IPS-NIHi11 (cell line): Measurements from ENCODE around the gene MTFR1L.

ENCODE experiments used
- DNase-seq: peaks from one replicate; pipeline ENCODE4 v3.0.0; 2012; ENCODE audit warnings: mixed read lengths, low spot score

The MTFR1L gene

DNA sequence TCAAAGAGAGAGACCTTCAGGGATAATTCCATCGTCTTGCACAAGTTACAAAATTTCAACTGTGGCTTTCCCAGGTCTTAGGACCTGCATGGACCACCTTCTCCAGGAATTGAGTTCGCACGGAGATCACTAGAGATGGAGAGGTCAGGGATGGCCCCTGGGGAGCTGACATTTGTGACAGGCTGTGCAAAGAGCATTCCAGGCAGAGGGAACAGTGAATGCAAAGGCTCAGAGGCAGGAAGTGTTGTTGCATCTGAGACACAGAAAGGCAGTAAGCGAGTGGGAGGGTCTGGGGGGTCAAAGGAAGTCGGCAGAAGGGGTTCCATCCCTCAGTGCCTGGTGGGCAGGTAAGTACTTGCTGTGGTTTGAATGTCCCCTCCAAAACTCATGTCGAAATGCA, 29.3 kb upstream of the MTFR1L start:
- no peak for DNase-seq

DNA sequence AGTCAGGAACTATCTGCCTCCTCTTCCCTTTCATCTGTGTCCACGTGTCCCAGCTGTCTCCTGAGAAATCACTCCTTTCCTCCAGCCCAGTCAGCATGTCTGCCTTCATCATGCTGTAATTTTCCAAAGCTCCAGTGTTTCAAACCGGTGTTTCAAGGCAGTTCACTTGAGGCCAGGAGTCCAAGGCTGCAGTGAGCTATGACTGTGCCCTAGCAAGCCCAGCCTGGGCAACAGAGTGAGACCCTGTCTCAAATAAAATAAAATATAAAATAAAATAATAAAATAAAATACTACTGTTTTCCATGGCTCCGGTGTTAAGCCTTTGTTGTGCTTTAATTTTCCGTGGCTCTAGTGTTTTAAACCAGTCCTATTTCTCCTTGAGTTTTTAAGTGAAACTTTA, 27.6 kb upstream of the MTFR1L start:
- DNase-seq: no peak

DNA sequence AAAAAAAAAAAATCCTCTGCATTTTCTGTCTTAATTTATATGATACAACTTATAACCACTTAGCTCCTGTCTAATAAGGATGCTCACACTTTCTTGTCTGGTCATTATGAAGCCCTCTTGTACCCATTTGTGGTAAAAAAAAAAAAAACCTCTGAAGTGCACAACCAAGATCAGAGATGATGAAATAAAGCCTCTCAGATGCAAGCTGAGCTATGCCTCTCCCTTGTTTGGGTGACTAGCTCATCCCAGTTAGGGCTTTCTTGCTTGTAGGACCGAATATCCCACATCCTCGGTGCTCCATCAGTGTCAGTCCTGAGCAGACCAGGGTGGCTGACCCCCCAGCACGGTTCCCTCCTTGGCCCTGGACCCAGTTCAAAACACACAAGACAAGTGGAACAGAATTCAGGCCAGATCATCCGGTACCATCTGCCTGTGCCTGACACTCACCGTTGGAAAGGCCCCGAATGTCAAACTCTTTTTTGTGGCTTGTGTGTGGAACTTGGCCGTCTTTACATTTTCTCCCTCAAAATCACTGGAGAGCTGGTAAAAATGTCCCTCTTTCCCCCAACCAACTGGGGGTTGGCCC, 26.1 kb upstream of the MTFR1L start:
- DNase-seq: no peak

DNA sequence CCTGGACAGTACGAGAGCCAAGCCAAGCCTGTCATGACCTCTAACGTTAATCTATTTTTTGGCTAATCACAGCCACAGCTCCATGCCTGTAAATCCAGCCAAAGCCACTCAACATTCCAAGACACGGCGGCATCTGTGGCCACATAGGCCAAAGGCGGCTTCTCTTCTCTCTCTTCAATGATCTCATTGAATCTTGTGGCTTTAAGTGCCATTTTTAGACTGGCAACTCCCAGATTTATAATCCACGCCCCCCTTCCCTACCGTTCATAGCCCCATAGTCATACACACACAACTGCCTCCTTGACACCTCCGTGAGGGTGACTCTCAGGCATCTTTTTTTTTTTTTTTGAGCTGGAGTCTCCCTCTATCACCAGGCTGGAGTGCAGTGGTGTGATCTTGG, 25.4 kb upstream of the MTFR1L start:
- no peak for DNase-seq

DNA sequence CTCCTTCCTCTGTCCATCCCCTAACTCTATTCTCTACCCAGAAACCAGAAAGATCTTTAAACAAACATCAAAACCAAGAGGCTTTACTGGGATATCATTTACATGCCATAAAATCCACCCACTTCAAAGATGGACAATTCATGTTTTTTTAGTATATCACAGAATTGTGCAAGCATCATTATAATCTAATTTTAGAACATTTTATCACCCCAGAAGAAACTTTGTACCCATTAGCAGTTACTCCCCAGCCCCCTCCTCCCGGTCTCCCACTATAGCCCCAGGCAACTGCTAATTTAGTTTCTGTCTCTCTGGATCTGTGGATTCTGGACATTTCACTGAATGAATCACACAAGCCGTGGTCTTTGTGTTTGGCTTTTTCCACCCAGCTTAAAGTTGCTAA, 24.5 kb upstream of the MTFR1L start:
- no peak for DNase-seq

DNA sequence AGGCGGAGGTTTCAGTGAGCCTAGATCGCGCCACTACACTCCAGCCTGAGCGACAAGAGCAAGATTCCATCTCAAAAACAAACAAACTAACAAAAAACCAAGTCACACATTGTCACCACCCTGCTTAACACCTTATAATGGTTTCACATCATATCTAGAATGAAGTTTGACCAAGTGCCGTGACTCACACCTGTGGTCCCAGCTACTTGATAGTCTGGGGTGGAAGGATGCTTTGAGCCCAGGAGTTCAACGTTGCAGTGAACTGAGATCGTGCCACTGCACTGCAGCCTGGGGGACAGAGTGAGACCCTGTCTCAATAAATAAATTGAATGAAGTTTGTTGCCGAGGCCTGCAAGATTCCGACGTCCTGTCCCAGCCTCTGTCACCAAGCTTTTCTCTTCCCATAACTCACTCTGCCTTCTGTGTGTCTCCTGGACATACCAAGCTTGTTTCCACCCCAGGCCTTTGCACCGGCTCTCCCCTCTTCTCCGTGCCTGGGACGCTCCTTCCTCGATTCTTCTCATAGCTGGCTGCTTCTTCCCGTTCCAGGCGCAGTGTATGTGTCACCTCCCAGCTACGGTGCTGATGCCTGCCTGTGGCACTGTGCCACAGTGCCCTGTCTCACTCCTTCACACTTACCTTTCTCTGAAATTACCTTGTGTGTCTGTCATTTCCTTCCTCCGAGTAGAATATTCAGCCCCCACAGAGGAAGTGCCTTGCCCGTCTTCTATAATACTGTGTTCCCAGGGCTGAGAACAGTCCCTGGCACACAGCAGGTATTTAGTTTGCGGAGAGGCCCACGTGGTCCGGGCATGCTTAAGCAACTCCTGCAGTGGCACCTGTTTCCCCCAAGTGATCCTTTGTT, 23.6 kb upstream of the MTFR1L start:
- no peak for DNase-seq

DNA sequence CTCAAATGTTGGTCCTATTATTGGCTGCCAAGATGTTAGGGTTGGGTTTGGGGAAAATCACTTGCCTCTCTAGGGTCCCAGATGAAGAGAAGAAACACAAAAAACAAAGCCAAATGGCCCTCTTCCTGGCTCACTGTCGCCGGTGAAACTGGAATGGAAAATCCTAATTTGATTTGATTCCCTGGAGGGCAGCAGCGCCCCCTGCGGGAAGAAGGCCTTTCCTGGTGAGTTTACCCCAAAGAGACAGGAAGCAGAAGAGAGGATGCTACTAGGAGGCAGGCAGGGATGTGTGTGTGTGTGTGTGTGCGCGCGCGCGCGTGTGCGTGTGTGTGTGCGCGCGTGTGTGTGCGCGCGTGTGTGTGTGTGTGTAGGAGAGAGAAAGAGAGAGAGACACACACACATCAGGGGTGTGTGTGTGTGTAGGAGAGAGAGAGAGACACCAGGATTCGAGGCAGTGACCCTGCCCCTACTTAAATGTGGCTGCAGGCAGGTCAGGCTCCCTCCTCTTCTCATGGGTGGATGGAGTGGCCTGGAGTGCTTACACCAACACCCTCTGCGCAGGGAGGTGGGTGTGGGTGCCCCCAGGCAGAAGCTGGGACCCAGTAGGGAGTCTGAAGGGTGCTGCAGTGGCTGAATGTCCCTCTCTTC, 22.8 kb upstream of the MTFR1L start:
- DNase-seq: peak; percentile 80

DNA sequence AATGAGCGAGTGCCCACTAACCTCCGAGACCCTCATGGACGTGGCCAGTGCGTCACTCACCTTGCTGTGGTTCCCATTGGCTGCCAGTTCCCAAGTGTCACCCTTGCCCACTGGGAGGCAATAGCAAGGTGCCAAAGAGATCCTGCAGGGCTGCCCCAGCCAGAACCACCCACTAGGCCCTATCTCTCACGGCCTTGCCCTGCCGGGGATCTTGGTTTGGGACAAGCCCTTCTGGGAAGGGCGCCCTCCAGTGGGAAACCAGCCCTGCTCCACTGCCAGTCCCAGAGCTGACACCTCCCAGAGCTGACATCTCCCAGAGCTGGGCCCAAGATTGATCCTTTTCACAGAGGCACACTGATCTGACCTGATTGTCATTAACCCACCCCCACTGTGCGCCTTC, 21.8 kb upstream of the MTFR1L start:
- peak; percentile 81 for DNase-seq

DNA sequence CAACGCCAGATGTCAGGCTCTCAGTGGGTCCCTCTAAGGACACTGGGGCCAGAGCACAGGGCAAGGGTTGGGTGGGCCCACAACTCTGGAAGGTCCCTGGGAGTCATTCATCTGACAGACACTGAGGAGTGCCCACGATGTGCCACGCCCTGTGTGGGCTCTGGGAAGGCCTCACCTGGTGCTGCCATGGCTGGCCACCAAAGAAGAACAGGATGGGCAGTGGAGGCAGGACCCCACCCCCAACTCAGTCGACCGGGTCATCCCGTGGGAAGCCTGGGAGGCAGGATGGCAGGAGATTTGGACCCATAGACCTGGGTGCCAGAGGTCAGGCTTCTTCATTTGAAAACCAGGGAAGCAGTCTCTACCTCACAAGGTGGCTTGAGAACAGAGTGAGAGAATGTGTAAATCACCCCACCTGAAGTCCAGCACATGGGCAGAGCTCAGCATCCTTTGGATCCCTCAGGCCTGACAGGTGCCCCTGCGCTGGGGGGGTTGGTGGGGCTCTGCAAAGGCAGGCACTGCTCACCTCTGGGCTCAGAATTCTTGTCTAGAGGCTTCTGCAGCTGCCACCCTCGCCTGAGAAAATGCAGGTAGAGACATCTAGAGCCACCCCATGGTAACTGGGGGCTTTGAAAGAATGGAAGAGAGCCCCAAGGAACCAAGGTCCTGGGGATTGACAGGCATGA, 20.9 kb upstream of the MTFR1L start:
- DNase-seq: no peak

DNA sequence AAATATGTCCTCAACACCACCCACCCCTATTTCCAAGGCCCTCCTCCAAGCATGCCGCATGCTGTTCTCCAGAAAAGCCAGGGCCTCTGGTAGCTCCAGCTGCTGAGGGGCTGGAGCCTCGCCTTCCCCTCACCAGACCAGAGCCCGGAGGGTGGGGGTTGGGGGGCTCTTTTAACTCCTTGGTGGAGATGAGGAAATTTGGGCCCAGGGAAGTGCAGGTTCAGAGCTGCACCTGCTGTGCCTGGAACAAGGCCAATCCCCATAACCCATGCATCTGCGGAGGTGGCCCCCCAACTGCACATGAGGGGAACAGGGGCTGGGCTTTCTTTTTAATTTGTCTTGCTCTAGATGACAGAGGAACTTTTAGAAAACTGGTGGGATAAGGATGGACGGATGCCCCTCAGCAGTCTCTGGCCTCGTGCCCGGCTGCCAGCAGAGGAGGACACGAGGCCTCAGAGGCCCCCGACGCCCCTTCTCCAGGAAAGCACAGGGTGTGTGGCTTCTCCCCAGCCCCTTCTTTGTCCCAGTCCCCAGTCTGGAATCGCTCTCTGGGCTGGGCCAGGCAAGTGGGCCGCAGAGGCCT, 20.3 kb upstream of the MTFR1L start:
- DNase-seq: no peak

DNA sequence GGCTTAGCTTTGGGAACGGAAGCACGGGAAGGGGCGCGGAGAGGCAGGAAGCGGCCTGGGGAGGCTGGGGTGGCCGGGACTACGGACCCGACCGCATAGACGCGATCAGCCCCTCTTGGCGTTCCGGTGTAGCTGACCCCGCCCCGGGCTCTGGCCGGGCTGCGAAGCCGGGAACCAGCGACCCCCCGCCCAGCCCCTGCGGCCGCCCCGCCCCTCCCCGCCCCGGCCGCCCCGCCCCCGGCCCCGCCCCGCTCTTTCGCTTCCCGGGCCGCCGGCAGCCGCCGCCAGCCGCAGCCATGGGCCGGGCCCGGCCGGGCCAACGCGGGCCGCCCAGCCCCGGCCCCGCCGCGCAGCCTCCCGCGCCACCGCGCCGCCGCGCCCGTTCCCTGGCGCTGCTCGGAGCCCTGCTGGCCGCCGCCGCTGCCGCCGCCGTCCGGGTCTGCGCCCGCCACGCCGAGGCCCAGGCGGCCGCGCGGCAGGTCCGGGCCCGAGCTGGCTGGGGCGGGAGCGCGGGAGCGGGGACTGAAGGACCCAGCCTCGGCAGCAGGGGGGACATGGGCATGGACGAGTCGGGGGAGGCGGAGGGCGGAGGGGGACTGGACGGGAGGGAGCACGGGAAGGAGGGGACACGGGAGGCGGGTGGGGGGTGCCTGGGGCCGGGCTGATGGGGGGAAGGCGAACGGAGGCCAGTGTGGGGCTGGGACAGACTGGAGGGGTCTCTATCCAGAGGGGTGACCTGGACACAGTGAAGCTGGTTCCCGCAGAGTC, 19.6 kb upstream of the MTFR1L start, which contains the start of gene SELENON:
Gene SELENON (plus strand): TSS at position 259 of the 768 bp plus-strand sequence. CDS start 38 bp downstream, at position 297.
- DNase-seq: peak; percentile 94

DNA sequence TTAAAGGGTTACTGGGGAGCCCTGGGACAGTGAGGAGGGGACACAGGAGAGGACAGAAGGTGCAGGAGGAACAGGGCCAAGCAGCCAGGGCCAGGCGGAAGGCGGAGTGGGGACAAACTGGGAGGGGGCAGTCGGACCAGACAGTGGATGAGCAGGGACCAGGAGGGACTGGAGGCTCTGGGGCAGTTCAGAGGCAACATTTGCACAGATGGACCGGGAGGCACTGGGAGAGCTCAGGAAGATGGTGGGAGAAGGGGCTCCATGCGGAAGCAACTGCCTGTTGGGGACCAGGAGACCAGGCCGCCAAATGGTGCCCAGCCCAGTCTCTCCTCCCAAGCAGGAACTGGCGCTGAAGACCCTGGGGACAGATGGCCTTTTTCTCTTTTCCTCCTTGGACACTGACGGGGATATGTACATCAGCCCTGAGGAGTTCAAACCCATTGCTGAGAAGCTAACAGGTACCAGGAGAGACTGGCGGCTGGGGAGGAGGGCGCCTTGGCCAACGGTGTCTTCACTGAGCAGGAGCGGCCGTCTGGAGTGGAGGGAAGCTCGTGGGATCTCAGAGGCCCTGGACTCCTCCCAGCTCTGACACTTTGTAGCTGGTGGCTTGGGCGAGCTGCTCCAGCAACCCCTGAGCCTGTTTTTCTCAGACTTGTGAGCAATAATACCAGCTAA, 18.9 kb upstream of the MTFR1L start:
- peak; percentile 44 for DNase-seq

DNA sequence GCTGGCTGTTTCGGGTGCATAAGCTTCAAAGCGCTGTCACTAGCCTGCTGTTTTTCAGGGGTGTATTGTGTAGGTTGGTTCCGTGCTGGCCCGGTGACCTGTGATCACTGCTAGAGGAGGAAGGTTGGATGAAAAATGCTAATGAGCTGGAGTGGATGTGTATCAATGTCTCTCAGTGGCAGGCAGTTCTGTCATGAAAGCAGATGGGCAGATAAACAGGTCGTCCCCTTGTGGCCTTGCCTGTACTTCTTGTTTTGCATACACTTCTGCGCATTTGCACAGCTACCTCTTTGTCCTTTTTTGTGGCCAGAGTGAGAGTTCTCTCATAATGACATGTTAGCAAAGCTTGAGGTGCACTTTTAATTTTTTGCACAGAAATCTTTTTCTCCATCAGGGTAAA, 16.8 kb upstream of the MTFR1L start:
- DNase-seq: no peak

DNA sequence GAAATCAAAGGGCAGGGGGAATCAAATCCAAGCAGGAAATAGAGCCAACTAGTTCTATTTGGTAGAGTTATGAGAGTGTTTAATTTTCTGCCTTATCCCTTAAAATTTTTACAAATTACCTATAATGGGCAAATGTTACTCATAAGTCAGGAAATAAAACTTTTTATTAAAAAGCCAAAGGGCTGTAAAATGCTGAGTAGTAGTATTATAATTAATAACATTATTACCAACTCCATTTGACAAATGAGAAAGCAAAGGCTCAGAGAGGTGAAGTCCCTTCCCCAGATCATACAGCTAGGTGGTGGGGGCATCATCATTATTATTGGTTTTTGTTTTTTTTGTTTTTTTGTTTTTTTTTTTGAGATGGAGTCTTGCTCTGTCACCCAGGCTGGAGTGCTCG, 16.4 kb upstream of the MTFR1L start:
- no peak for DNase-seq

DNA sequence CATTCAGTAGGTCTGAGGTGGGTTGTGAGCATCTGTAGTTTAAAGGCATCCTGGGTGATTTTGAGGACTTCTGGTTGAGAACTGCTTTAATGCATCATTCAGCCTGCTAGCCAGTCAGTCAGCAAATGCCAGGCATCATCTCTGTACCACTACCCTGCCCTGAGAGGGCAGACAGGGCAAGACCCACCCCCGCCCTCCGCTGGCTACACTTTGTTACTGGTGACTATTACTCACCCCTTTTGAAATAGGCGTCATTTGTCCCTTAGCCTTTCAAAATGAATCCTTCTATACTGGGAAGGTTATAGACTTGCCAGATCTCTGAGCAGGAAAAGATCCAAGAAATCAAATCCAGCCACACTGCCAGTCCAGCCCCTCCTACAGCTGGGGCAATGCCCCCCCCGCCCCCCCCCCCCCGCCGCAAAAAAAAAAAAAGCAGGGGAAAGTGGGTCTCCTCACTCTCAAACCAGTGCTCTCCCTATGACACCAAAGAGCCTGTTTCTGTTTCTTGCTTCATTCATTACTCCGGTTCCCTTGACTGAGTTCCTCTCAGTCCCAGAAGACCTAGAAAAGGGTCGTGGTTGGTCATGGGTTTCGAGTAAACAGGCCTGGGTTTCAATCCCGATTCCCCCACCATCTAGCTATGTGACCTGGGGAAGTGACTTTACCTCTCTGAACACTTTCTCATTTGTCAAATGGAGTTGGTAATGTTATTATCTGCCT, 15.3 kb upstream of the MTFR1L start:
- DNase-seq: no peak

DNA sequence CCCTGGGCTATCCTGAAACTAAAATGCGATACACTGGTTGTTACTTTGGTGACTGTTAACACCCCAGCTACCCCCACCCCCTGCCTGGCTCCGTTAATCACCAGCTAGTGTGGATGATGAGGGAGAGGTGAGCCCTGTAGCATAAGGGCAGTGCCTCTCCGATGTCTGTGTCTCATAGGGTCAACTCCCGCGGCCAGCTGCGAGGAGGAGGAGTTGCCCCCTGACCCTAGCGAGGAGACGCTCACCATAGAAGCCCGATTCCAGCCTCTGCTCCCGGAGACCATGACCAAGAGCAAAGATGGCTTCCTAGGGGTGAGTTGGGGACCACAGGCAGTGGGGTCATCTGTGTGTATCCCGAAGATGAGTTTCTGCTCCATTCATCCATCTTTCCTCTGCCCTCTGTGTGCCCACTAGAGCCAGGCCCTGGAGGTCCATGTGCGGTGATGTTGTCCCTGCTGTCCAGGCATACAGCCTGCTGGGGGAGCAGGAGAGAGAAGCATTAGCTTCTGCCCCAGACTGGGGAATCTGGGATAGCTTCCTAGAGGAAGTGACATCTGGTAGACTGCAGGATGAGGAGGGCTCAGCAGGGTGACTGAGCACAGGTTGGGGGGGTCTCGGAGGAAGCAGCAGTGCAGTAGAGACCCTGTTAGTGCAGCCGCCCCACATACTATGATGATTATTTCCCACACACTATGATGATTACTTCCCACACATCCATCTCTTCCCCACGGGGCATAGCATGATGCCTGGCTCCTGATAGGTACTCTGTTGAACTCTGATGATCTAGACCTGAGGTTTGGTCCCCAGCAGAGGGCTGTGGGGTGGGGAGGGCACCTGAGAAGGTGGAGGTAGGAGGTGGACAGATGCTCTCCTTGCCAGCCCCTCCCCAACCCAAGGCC, 14.5 kb upstream of the MTFR1L start:
- no peak for DNase-seq

DNA sequence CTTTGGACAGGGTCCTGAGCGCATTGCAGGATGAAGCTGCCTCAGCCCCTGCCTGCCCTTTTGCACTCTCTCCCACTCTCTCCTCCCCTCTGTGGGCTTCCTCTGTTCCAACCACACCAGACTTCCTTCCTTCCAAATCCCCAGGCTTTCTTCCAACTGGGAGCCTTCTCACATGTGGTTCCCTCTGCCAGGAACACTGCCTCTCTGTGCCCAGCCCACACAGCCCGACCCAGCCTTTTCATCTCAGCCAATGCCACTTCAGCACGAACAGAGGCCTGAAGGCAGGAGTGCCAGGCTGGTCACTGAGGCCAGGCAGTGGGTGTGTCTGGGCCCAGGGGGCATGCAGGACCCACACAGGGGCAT, 13.9 kb upstream of the MTFR1L start:
- no peak for DNase-seq

DNA sequence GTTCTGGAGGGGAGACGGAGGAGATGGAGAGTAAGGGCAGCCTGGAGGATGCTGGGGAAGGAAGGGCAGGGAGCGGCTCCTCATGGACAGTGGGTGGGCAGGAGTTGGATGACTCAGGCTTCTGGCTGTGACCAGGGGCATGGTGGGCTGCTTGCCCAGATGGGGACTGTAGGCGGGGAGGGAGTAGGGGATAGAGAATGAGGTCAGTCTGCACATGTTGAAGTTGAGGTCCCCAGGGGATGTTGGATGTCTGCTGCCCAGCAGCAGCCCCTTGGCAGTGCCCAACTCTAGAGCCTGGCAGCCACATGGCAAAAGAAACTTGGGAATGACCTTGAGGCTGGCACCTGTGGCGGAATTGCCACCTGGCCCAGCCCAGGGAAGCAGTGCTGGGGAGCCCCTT, 13.3 kb upstream of the MTFR1L start:
- no peak for DNase-seq
